Suprapubic skin (tissue), 3 donors: ENCODE results near the gene C4orf51.

Experiments
- CTCF ChIP-seq, 2 donors: fragments of 200-600 bp in 1 of 2; fragments of 450-650 bp in 1 of 2; sonication (generic) in 1 of 2; IDR thresholded peaks; one replicate each; pipeline ENCODE4 v1.5.1; 2016 to 2019; ENCODE audit warnings: antibody characterized with exemption in 2 of 2, mild to moderate bottlenecking in 1 of 2, moderate library complexity in 1 of 2
- POLR2A ChIP-seq, 2 donors: fragments of 450-650 bp; IDR thresholded peaks; one replicate each; pipeline ENCODE4 v1.6.1; 2017; ENCODE audit warnings: antibody characterized with exemption in 2 of 2, mild to moderate bottlenecking in 2 of 2, moderate library complexity in 2 of 2

- no peak for TF ChIP-seq CTCF (IDR thresholded peaks at IDR 0.05)
- TF ChIP-seq POLR2A (IDR thresholded peaks at IDR 0.05) = no peak
Measured at GRCh38 chr4:145763399-145763798, 83.5 kb downstream of the C4orf51 start.
